IMR-90 (cell line): ENCODE data around the gene FBXL14. TPM values are rescaled to one million over a fixed set of nuclear protein-coding genes. Genes with fewer than 3 reads are reported as not detected.

ENCODE experiments used
- ATAC-seq: fragments of 200-7000 bp; cut with Tn5 transposase; 2 replicates; pipeline ENCODE4 v1.9.1; 2020; ENCODE audit warnings: low read depth, mild to moderate bottlenecking, moderate library complexity
- BruUV-seq: library from RNA; stranded (reverse); fragments of 400-500 nt; replicated peaks from 2 replicates; lab custom pipeline; 2021; lab: Mats Ljungman, UMichigan
- CTCF ChIA-PET: fragments of 300-600 bp; formaldehyde crosslinking; extraction: SDS; loops from one replicate; lab custom pipeline; 2021; ENCODE audit warnings: antibody characterized with exemption; lab: Yijun Ruan, JAX
- POLR2A ChIA-PET: fragments of 300-600 bp; sonication (Branson Sonifier 250); formaldehyde crosslinking; loops from one replicate; lab custom pipeline; 2022; ENCODE audit warnings: antibody characterized with exemption; ENCODE audit not compliant: unreplicated experiment; lab: Charles Lee
- DNase-seq: peaks from one replicate; pipeline ENCODE4 v3.0.0; 2013
- H2AFZ ChIP-seq: replicated peaks from 2 replicates; pipeline ENCODE3; 2013; ENCODE audit warnings: low read length, mild to moderate bottlenecking; ENCODE audit not compliant: poor library complexity
- H2AK5ac ChIP-seq: 2 replicates; pipeline ENCODE4 v1.6.1; 2013; ENCODE audit warnings: low read depth, low read length, inconsistent platforms
- H2AK9ac ChIP-seq: replicated peaks from 2 replicates; pipeline ENCODE3; 2013; ENCODE audit warnings: mild to moderate bottlenecking, low read depth, low read length, moderate library complexity; ENCODE audit not compliant: poor library complexity
- H2BK120ac ChIP-seq: 2 replicates; pipeline ENCODE4 v1.6.1; 2013; ENCODE audit warnings: low read depth, low read length, inconsistent platforms
- H2BK15ac ChIP-seq: 3 replicates; pipeline ENCODE4 v1.6.1; 2013; ENCODE audit warnings: low read depth, low read length, inconsistent platforms
- H2BK20ac ChIP-seq: 2 replicates; pipeline ENCODE4 v1.6.1; 2013; ENCODE audit warnings: low read depth, mild to moderate bottlenecking, inconsistent platforms, low read length, moderate library complexity
- H2BK5ac ChIP-seq: 2 replicates; pipeline ENCODE4 v1.6.1; 2013; ENCODE audit warnings: mild to moderate bottlenecking, low read depth, low read length, inconsistent platforms; ENCODE audit not compliant: poor library complexity, severe bottlenecking
- H3K14ac ChIP-seq: replicated peaks from 2 replicates; pipeline ENCODE4 v1.6.1; 2013; ENCODE audit warnings: low read depth, low read length, inconsistent platforms
- H3K18ac ChIP-seq: 2 replicates; pipeline ENCODE4 v1.6.1; 2013; ENCODE audit warnings: low read depth, low read length, control low read depth
- H3K23ac ChIP-seq: 2 replicates; pipeline ENCODE4 v1.6.1; 2013; ENCODE audit warnings: low read depth, low read length, inconsistent platforms
- H3K27ac ChIP-seq: 2 replicates; pipeline ENCODE4 v1.5.1; 2013; ENCODE audit warnings: mild to moderate bottlenecking, control low read depth, low read length; ENCODE audit not compliant: insufficient read depth
- H3K27me3 ChIP-seq: 2 replicates; pipeline ENCODE4 v1.6.1; 2013; ENCODE audit warnings: low read length; ENCODE audit not compliant: control insufficient read depth, insufficient read depth
- H3K36me3 ChIP-seq: 2 replicates; pipeline ENCODE4 v1.6.1; 2013; ENCODE audit warnings: low read length, mixed read lengths; ENCODE audit not compliant: control insufficient read depth, insufficient read depth
- H3K4ac ChIP-seq: 2 replicates; pipeline ENCODE4 v1.6.1; 2013; ENCODE audit warnings: low read depth, low read length, inconsistent platforms
- H3K4me1 ChIP-seq: 2 replicates; pipeline ENCODE4 v1.6.1; 2013; ENCODE audit warnings: low read length, mixed read lengths; ENCODE audit not compliant: control insufficient read depth, insufficient read depth
- H3K4me2 ChIP-seq: 2 replicates; pipeline ENCODE4 v1.6.1; 2013; ENCODE audit warnings: low read depth, mild to moderate bottlenecking, control low read depth, low read length, moderate library complexity
- H3K4me3 ChIP-seq: 2 replicates; pipeline ENCODE4 v1.5.1; 2013; ENCODE audit warnings: low read depth, mild to moderate bottlenecking, control low read depth, low read length, moderate library complexity; ENCODE audit not compliant: insufficient read depth
- H3K56ac ChIP-seq: 2 replicates; pipeline ENCODE4 v1.6.1; 2013; ENCODE audit warnings: low read length, inconsistent platforms; ENCODE audit not compliant: insufficient read depth; ENCODE audit errors: extremely low read depth
- H3K79me1 ChIP-seq, 2 experiments: 2 replicates each; pipeline ENCODE4 v1.6.1; 2013; ENCODE audit warnings: low read length in 2 of 2, inconsistent platforms in 1 of 2, low read depth in 1 of 2
- H3K9ac ChIP-seq: 2 replicates; pipeline ENCODE4 v1.6.1; 2013; ENCODE audit warnings: low read depth, low read length, control low read depth
- H3K9me1 ChIP-seq: 2 replicates; pipeline ENCODE4 v1.6.1; 2013; ENCODE audit warnings: low read length, inconsistent platforms; ENCODE audit not compliant: insufficient read depth
- H3K9me3 ChIP-seq: 2 replicates; pipeline ENCODE4 v1.6.1; 2013; ENCODE audit warnings: low read length; ENCODE audit not compliant: control insufficient read depth, insufficient read depth
- H4K20me1 ChIP-seq: 2 replicates; pipeline ENCODE4 v1.6.1; 2013; ENCODE audit warnings: low read length, inconsistent platforms; ENCODE audit not compliant: insufficient read depth
- H4K5ac ChIP-seq: 2 replicates; pipeline ENCODE4 v1.6.1; 2013; ENCODE audit warnings: mild to moderate bottlenecking, low read depth, low read length, control low read depth
- H4K8ac ChIP-seq, 2 experiments: 2 replicates each; pipeline ENCODE4 v1.6.1; 2013; ENCODE audit warnings: low read depth in 2 of 2, low read length in 2 of 2, control low read depth in 1 of 2, inconsistent platforms in 1 of 2
- H4K91ac ChIP-seq: 2 replicates; pipeline ENCODE4 v1.6.1; 2013; ENCODE audit warnings: low read depth, low read length, inconsistent platforms; ENCODE audit not compliant: insufficient read depth
- BHLHE40 ChIP-seq: fragments of 150-350 bp; IDR thresholded peaks from 2 replicates; pipeline ENCODE4 v1.6.1; 2016; ENCODE audit warnings: mild to moderate bottlenecking, low read depth, low read length
- CEBPB ChIP-seq: IDR thresholded peaks from 2 replicates; pipeline ENCODE4 v1.6.1; 2012; ENCODE audit warnings: low read depth, low read length, improper control_type of control experiment
- CHD1 ChIP-seq: IDR thresholded peaks from 2 replicates; pipeline ENCODE4 v1.6.1; 2012; ENCODE audit warnings: low read depth, low read length, improper control_type of control experiment
- CTCF ChIP-seq: conservative IDR thresholded peaks from 2 replicates; pipeline ENCODE4 v1.5.1; 2012; ENCODE audit warnings: mild to moderate bottlenecking, low read depth, low read length, improper control_type of control experiment
- ELK1 ChIP-seq: fragments of 150-350 bp; IDR thresholded peaks from 2 replicates; pipeline ENCODE4 v1.6.1; 2016; ENCODE audit warnings: low read depth, mild to moderate bottlenecking, low read length, moderate library complexity, borderline replicate concordance
- FOS ChIP-seq: fragments of 150-350 bp; IDR thresholded peaks from 2 replicates; pipeline ENCODE4 v1.6.1; 2016; ENCODE audit warnings: low read depth, low read length
- MAFK ChIP-seq: IDR thresholded peaks from 2 replicates; pipeline ENCODE4 v1.6.1; 2012; ENCODE audit warnings: low read depth, low read length, improper control_type of control experiment
- MAZ ChIP-seq: IDR thresholded peaks from 2 replicates; pipeline ENCODE4 v1.6.1; 2012; ENCODE audit warnings: low read depth, mild to moderate bottlenecking, low read length, improper control_type of control experiment, moderate library complexity, borderline replicate concordance
- MXI1 ChIP-seq: IDR thresholded peaks from 2 replicates; pipeline ENCODE4 v1.6.1; 2012; ENCODE audit warnings: low read depth, mild to moderate bottlenecking, low read length, moderate library complexity, borderline replicate concordance
- NFE2L2 ChIP-seq: fragments of 150-350 bp; IDR thresholded peaks from 2 replicates; pipeline ENCODE4 v1.6.1; 2016; ENCODE audit warnings: low read depth, mild to moderate bottlenecking, low read length
- POLR2A ChIP-seq: IDR thresholded peaks from 2 replicates; pipeline ENCODE4 v1.6.1; 2012; ENCODE audit warnings: mild to moderate bottlenecking, low read depth, low read length
- RAD21 ChIP-seq: IDR thresholded peaks from 2 replicates; pipeline ENCODE4 v1.6.1; 2012; ENCODE audit warnings: low read length, improper control_type of control experiment
- RCOR1 ChIP-seq: IDR thresholded peaks from 2 replicates; pipeline ENCODE4 v1.6.1; 2012; ENCODE audit warnings: mild to moderate bottlenecking, low read length, improper control_type of control experiment; ENCODE audit not compliant: insufficient replicate concordance
- RFX5 ChIP-seq: IDR thresholded peaks from 2 replicates; pipeline ENCODE4 v1.8.0; 2012; ENCODE audit warnings: low read depth, mild to moderate bottlenecking, low read length, moderate library complexity
- SMC3 ChIP-seq: fragments of 150-350 bp; IDR thresholded peaks from 2 replicates; pipeline ENCODE4 v1.6.1; 2016; ENCODE audit warnings: low read depth, mild to moderate bottlenecking, antibody characterized with exemption, low read length, moderate library complexity
- WGBS, 2 experiments: methylation state at CpG; one replicate each; pipeline versions ENCODE4 v1.1.5 to v1.1.7; 2013; ENCODE audit warnings: missing lambda C conversion rate in 2 of 2; ENCODE audit not compliant: insufficient read length in 1 of 2; ENCODE audit errors: extremely low coverage in 2 of 2; 5-methylcytosine and 5-hydroxymethylcytosine counted together
- dilution Hi-C: fragments of 300-500 bp; cut with HindIII; formaldehyde crosslinking; loops from one replicate; pipeline ENCODE4 v1.14.3; 2018; ENCODE audit warnings: low sequenced_read_pairs; ENCODE audit not compliant: unreplicated experiment
- in situ Hi-C: fragments of 300-500 bp; cut with MboI; formaldehyde crosslinking; loops from 3 replicates; pipeline ENCODE4 v1.14.3; 2019; ENCODE audit warnings: low sequenced_read_pairs, inconsistent platforms, mixed read lengths
- intact Hi-C: fragments of 100-400 bp; cut with micrococcal nuclease; formaldehyde crosslinking; loops from 2 replicates; pipeline ENCODE4 v1.10.0; 2022
- polyA plus RNA-seq, 3 experiments: library from polyadenylated mRNA; depleted of rRNA; stranded (reverse); fragments of >200 nt; gene quantifications; 2 replicates each; pipeline ENCODE4 v1.2.3, GENCODE V29; 2012; ENCODE audit warnings: low replicate concordance in 1 of 3
- total RNA-seq: library from RNA; depleted of rRNA; stranded (reverse); fragments of >200 nt; gene quantifications from 2 replicates; pipeline ENCODE4 v1.2.3, GENCODE V29; 2012
- TF ChIP-seq, protein P1 (sequence below): fragments of 150-350 bp; IDR thresholded peaks from 2 replicates; pipeline ENCODE4 v1.6.1; 2017; ENCODE audit warnings: mild to moderate bottlenecking, antibody characterized with exemption, low read length, low read depth

Gene FBXL14
- total and polyA plus RNA-seq, 2 of the 4 experiments (the other 2 are of a cell fraction): 4.7 to 7.3 TPM

DNA sequence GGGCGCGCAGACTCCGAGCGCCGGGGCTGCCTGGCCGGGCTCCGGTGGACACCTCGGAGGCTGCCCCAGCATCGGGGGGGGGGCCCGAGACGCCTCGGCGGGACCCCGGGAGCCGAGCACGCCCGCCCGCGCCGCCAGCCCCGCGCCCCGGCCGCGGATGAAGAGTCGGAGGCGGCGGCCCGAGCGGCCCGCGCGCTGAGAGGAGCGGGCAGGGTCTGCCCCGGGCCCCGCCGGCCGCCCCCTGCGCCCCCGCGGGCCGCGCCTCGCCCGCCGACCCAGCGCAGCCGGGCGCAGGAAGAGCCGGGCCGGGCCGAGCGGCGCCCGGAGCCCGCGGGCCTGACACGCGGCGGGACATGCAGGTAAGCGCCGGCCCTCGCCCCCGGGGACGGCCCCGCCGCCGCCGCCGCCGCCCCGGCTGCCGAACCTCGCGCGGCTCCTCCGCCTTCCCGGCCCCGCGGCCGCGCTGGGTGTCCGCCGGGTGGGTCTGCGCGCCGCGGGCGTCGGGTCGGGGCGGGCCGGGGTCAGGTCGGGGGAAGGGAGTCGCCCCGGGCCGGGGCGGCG lies 63.7 kb downstream of the FBXL14 start:
- no peak overlapping the region for H4K91ac ChIP-seq
- no peak overlapping the region for H3K4ac ChIP-seq
- H3K27me3 ChIP-seq: no peaks in the 10 kb centered on the region
- peak overlapping the region; percentile 61; the same call in 1 of the 2 replicates for H3K27ac ChIP-seq
- POLR2A ChIA-PET: no interaction called here
- H4K5ac ChIP-seq: no peak overlapping the region
- no peak overlapping the region for H4K8ac ChIP-seq
- peak overlapping the region; percentile 50 for H2AK9ac ChIP-seq
- H3K4me2 ChIP-seq: no peak overlapping the region
- H2BK15ac ChIP-seq: no peak overlapping the region
- no peak overlapping the region for H2AK5ac ChIP-seq
- H3K23ac ChIP-seq: no peak overlapping the region
- H2BK120ac ChIP-seq: no peak overlapping the region
- BruUV-seq: no TSS peak
- dilution Hi-C loops (no loop called here), in situ Hi-C loops (no loop called here), intact Hi-C loops (loop anchor here (5.0 kb wide), 1 partner anchor 47 kb away; no protein-coding TSS in a partner anchor)
- H3K9me1 ChIP-seq: peaks cover 26% of the 10 kb centered on the region
- no peak overlapping the region for H3K18ac ChIP-seq
- peak overlapping the region; percentile 81 for H2AFZ ChIP-seq
- no peak overlapping the region for H3K56ac ChIP-seq
- H3K36me3 ChIP-seq: no peaks in the 10 kb centered on the region
- TF ChIP-seq CTCF (no peak), ELK1 (no peak), MAFK (no peak), CEBPB (no peak), RFX5 (no peak), NFE2L2 (no peak), RAD21 (no peak), MAZ (no peak), SMC3 (no peak), RCOR1 (no peak), FOS (no peak), POLR2A (no peak), CHD1 (no peak), BHLHE40 (no peak), MXI1 (no peak)
- TF ChIP-seq, protein P1, sequence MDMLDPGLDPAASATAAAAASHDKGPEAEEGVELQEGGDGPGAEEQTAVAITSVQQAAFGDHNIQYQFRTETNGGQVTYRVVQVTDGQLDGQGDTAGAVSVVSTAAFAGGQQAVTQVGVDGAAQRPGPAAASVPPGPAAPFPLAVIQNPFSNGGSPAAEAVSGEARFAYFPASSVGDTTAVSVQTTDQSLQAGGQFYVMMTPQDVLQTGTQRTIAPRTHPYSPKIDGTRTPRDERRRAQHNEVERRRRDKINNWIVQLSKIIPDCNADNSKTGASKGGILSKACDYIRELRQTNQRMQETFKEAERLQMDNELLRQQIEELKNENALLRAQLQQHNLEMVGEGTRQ: no peak
- 0 out of 2 replicates have a peak overlapping the region, but pooled peaks have one; percentile 60 for H3K9ac ChIP-seq
- H3K4me1 ChIP-seq: peaks cover 39% of the 10 kb centered on the region
- CTCF ChIA-PET: no interaction called here
- peaks cover 43% of the 10 kb centered on the region for H4K20me1 ChIP-seq
- peak overlapping the region; percentile 69 for H2BK5ac ChIP-seq
- no peaks in the 10 kb centered on the region for H3K9me3 ChIP-seq
- WGBS, 2 experiments: 0% methylated on average over 44 of the region's 99 CpGs; no CpG with 5 or more reads in 1 of the 2 experiments
- peak; percentile 10 for ATAC-seq
- no peak overlapping the region for H3K14ac ChIP-seq
- peak overlapping the region; percentile 58 for H3K4me3 ChIP-seq
- H3K79me1 ChIP-seq: peaks cover 7 to 73% of the 10 kb centered on the region in 2 experiments; a peak in 3 of 4 replicates
- no peak for DNase-seq
- no peak overlapping the region for H2BK20ac ChIP-seq
